Stomach (tissue), 9 donors: ENCODE results near the gene BNIP3. TPM values are rescaled to one million over a fixed set of nuclear protein-coding genes. Genes with fewer than 3 reads are reported as not detected.

Experiments used
- DNase-seq, 2 donors: peaks; one replicate each; pipeline versions ENCODE4 v3.0.0 to v3.0.0-alpha.2; 2013 to 2019
- H3K27ac ChIP-seq, 5 donors: fragments of 200-600 bp in 4 of 5; sonication (generic) in 4 of 5; one replicate each; pipeline ENCODE4 v1.5.1; 2013 to 2019; ENCODE audit warnings: mild to moderate bottlenecking in 1 of 5, moderate library complexity in 1 of 5
- H3K27me3 ChIP-seq, 3 donors: fragments of 200-600 bp; sonication (generic); one replicate each; pipeline ENCODE4 v1.5.1; 2017 to 2019; ENCODE audit warnings: mixed run types in 1 of 3
- H3K36me3 ChIP-seq, 4 donors: fragments of 200-600 bp; sonication (generic); 1 replicate in 3 of 4; 2 replicates in 1 of 4; pipeline ENCODE4 v1.5.1; 2016 to 2019
- H3K4me1 ChIP-seq, 4 donors: fragments of 200-600 bp; sonication (generic); one replicate each; pipeline ENCODE4 v1.5.1; 2016 to 2019
- H3K4me3 ChIP-seq, 4 donors: fragments of 200-600 bp; sonication (generic) in 3 of 4; one replicate each; pipeline ENCODE4 v1.5.1; 2016 to 2019; ENCODE audit warnings: mild to moderate bottlenecking in 1 of 4
- H3K9me3 ChIP-seq, 4 donors: fragments of 200-600 bp; sonication (generic); one replicate each; pipeline ENCODE4 v1.5.1; 2016 to 2019
- EP300 ChIP-seq: sonication (generic); formaldehyde crosslinking; IDR thresholded peaks from one replicate; pipeline ENCODE4 v1.6.1; 2017; ENCODE audit warnings: antibody characterized with exemption
- POLR2A ChIP-seq, 4 donors: fragments of 450-650 bp; IDR thresholded peaks; one replicate each; pipeline ENCODE4 v1.6.1; 2016; ENCODE audit warnings: antibody characterized with exemption in 4 of 4, control low read depth in 2 of 4, mild to moderate bottlenecking in 1 of 4, moderate library complexity in 1 of 4
- POLR2AphosphoS5 ChIP-seq, 3 donors: sonication (generic); formaldehyde crosslinking; IDR thresholded peaks; one replicate each; pipeline ENCODE4 v1.6.1; 2016; ENCODE audit warnings: antibody characterized with exemption in 3 of 3
- whole genome bisulfite sequencing, 5 donors: extraction: QIAGEN DNeasy Blood & Tissue Kit in 3 of 5; methylation state at CpG; one replicate each; pipeline versions ENCODE4 v1.1.5 to v1.1.7; 2013 to 2018; 5-methylcytosine and 5-hydroxymethylcytosine counted together
- intact Hi-C: fragments of 100-400 bp; cut with DNase I; formaldehyde crosslinking; loops from one replicate; pipeline ENCODE4 v1.15.1; 2023; ENCODE audit warnings: low total_unique reads
- polyA plus RNA-seq, 3 donors: library from polyadenylated mRNA; stranded (reverse); fragments of 200-250 nt; gene quantifications; one replicate each; pipeline ENCODE4 v1.2.3, GENCODE V29; 2013
- total RNA-seq, 5 donors: library from RNA; depleted of rRNA; stranded (reverse); fragments of >200 nt; gene quantifications; one replicate each; pipeline versions ENCODE4 v1.1.0 to v1.2.3, GENCODE V29; 2014 to 2016
- TF ChIP-seq, protein P1 (sequence below), 7 experiments: fragments of 450-650 bp in 4 of 7; fragments of 200-600 bp in 3 of 7; sonication (generic) in 3 of 7; IDR thresholded peaks; one replicate each; pipeline ENCODE4 v1.5.1; 2016 to 2019; ENCODE audit warnings: antibody characterized with exemption in 7 of 7, control low read depth in 2 of 7, mild to moderate bottlenecking in 1 of 7
- donor health status: healthy with polysubstance abuse.
- donor health status: Bipolar disorder and iron deficiency.
- donor health status: healthy.

BNIP3 gene
- total and polyA plus RNA-seq, 8 donors, result 9.8 to 81.7 (median 22.0) TPM

- no peak overlapping the region for H3K4me3 ChIP-seq
- H3K27ac ChIP-seq, result no peak overlapping the region
- H3K9me3 ChIP-seq, result no peaks in the 10 kb centered on the region
- TF ChIP-seq, protein P1, sequence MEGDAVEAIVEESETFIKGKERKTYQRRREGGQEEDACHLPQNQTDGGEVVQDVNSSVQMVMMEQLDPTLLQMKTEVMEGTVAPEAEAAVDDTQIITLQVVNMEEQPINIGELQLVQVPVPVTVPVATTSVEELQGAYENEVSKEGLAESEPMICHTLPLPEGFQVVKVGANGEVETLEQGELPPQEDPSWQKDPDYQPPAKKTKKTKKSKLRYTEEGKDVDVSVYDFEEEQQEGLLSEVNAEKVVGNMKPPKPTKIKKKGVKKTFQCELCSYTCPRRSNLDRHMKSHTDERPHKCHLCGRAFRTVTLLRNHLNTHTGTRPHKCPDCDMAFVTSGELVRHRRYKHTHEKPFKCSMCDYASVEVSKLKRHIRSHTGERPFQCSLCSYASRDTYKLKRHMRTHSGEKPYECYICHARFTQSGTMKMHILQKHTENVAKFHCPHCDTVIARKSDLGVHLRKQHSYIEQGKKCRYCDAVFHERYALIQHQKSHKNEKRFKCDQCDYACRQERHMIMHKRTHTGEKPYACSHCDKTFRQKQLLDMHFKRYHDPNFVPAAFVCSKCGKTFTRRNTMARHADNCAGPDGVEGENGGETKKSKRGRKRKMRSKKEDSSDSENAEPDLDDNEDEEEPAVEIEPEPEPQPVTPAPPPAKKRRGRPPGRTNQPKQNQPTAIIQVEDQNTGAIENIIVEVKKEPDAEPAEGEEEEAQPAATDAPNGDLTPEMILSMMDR (IDR thresholded peaks at IDR 0.05), result no peak
- no peak for TF ChIP-seq EP300
- no peak for TF ChIP-seq POLR2A (IDR thresholded peaks at IDR 0.05)
- no peak for TF ChIP-seq POLR2AphosphoS5 (IDR thresholded peaks at IDR 0.05)
- DNase-seq, result no peak
- peaks cover 0 to 89% (median 44%) of the 10 kb centered on the region in 3 donors for H3K27me3 ChIP-seq
- H3K4me1 ChIP-seq, result peaks cover 7 to 13% (median 10%) of the 10 kb centered on the region in 4 donors
- 64 to 78% (median 70%) methylated on average over 3 of the region's 3 CpGs for WGBS, 5 donors
- intact Hi-C loops, result no loop called here
- H3K36me3 ChIP-seq, result no peaks in the 10 kb centered on the region
Measured at GRCh38 chr10:132027423-132027983, 45.8 kb upstream of the BNIP3 start.

GRCh38 chr10:132023092-132023811 lies 41.5 kb upstream of the BNIP3 start:
- Histone ChIP-seq H3K4me3 (peak overlapping the region; percentile 26 to 43 (median 34)), H3K27me3 (peaks cover 0 to 55% (median 35%) of the 10 kb centered on the region in 3 donors), H3K36me3 (no peaks in the 10 kb centered on the region), H3K4me1 (peaks cover 7 to 13% (median 10%) of the 10 kb centered on the region in 4 donors), H3K27ac (no peak overlapping the region), H3K9me3 (no peaks in the 10 kb centered on the region)
- peak; percentile 85 to 93 for DNase-seq
- intact Hi-C loops, result loop anchor here (5.0 kb wide), 1 partner anchor 136 kb away; no protein-coding TSS in a partner anchor
- WGBS, 5 donors, result 13 to 20% (median 19%) methylated on average over 36 of the region's 36 CpGs
- TF ChIP-seq, protein P1 (IDR thresholded peaks at IDR 0.05), result peak in 5 of 7 experiments; percentile 78 to 91 (median 88)
- TF ChIP-seq EP300 (no peak), POLR2A (IDR thresholded peaks at IDR 0.05) (no peak), POLR2AphosphoS5 (IDR thresholded peaks at IDR 0.05) (peak in 1 of 3 donors; percentile 74)

DNA sequence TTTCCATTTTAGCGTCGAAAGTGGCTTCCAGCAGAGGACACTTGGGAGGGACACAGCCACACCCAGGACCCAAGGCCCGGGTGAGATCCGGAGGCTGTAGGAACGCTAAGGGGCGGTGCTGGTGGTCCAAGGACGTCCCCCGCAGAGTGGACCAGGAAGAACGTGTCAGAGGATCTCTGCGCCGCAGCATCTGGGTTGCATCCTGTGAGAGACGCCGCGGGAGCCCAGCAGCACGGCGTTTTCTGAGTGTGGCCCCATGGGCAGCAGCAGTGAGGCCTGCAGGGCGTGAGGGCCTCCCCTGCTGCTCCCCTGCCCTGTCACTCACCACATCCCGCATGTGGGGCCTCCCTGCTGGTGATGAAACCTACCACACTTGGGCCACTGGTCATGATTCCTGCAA lies 40.5 kb upstream of the BNIP3 start:
- Histone ChIP-seq H3K27ac (no peak overlapping the region), H3K4me1 (peaks cover 7 to 13% (median 10%) of the 10 kb centered on the region in 4 donors), H3K4me3 (no peak overlapping the region), H3K27me3 (peaks cover 0 to 45% (median 29%) of the 10 kb centered on the region in 3 donors), H3K36me3 (no peaks in the 10 kb centered on the region), H3K9me3 (no peaks in the 10 kb centered on the region)
- no peak for TF ChIP-seq POLR2AphosphoS5 (IDR thresholded peaks at IDR 0.05)
- TF ChIP-seq, protein P1 (IDR thresholded peaks at IDR 0.05), result no peak
- no peak for TF ChIP-seq POLR2A (IDR thresholded peaks at IDR 0.05)
- TF ChIP-seq EP300, result no peak
- intact Hi-C loops, result loop anchor here (5.0 kb wide), 1 partner anchor 135 kb away; no protein-coding TSS in a partner anchor
- 80 to 88% (median 85%) methylated on average over 3 to 18 of the region's 18 CpGs for WGBS, 5 donors
- no peak for DNase-seq

- Histone ChIP-seq H3K4me3 (no peak overlapping the region), H3K4me1 (peaks cover 7 to 13% (median 10%) of the 10 kb centered on the region in 4 donors), H3K9me3 (no peaks in the 10 kb centered on the region), H3K36me3 (no peaks in the 10 kb centered on the region), H3K27me3 (peaks cover 0 to 39% (median 24%) of the 10 kb centered on the region in 3 donors), H3K27ac (no peak overlapping the region)
- WGBS, 5 donors, result 71 to 81% (median 77%) methylated on average over 12 to 16 of the region's 16 CpGs
- no peak for DNase-seq
- TF ChIP-seq, protein P1 (IDR thresholded peaks at IDR 0.05), result no peak
- no peak for TF ChIP-seq POLR2AphosphoS5 (IDR thresholded peaks at IDR 0.05)
- no peak for TF ChIP-seq POLR2A (IDR thresholded peaks at IDR 0.05)
- TF ChIP-seq EP300, result no peak
- intact Hi-C loops, result loop anchor here (5.0 kb wide), 1 partner anchor 134 kb away; no protein-coding TSS in a partner anchor
Measured at GRCh38 chr10:132021504-132022143, 39.9 kb upstream of the BNIP3 start.
